BE2C (cell line): ENCODE results near the gene SOX9.
"Not testable (repeated sequence)": the region's sequence is repeated elsewhere in the genome, so short reads cannot be mapped to it uniquely, and the experiment has no call there.

ENCODE experiments used
- DNase-seq: peaks from one replicate; pipeline ENCODE4 v3.0.0-alpha.2; 2020
- H3K27me3 ChIP-seq: fragments of 250-450 bp; sonication (Bioruptor Pico); 2 replicates; pipeline ENCODE4 v1.5.1; 2020; ENCODE audit warnings: mild to moderate bottlenecking
- H3K36me3 ChIP-seq: fragments of 250-450 bp; sonication (Bioruptor Pico); 2 replicates; pipeline ENCODE4 v1.5.1; 2020; ENCODE audit warnings: mild to moderate bottlenecking
- H3K4me1 ChIP-seq: fragments of 250-450 bp; sonication (Bioruptor Pico); 2 replicates; pipeline ENCODE4 v1.5.1; 2020
- H3K4me3 ChIP-seq: 2 replicates; pipeline ENCODE4 v1.5.1; 2011; ENCODE audit warnings: low read depth, low read length
- H3K9me3 ChIP-seq: fragments of 250-450 bp; sonication (Bioruptor Pico); 2 replicates; pipeline ENCODE4 v1.5.1; 2020
- TF ChIP-seq, protein P1 (sequence below): IDR thresholded peaks from 2 replicates; pipeline ENCODE4 v1.5.1; 2012; ENCODE audit warnings: mild to moderate bottlenecking, low read depth, low read length

The SOX9 gene

DNA sequence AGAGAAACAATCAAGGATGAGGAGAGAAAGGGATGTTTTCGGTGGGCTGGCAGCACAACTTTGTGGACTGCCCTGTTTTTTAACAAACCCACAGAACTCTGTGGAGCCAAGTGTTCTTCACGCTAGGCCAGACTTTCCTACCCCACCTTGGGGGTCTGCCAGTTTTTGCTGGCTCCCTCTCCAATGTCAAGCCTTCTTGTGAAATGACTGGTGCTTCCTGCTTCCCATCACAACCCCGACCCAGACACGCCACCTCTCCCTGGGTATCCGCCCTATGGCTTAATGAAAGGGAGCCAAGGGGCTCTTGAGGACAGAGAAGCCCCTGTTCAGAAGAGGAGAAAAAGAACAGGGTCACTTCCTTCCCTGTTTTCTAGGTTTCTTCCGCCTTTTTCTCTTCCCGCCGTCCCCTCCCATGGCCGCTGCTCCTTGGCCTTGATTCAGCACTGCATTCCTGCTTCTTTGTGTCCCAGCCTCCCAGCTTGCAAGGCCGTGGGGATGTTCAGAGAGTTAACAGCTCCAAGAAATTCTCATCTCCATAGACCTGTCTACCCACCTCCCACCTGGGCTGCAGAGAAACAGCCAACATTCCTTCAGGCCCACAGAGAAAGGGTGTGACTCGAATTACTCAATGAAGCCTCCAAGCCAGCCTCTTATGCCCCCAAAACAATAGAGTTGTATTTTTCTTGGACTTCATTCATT is 16.5 kb upstream of the SOX9 start:
- no peaks in the 10 kb centered on the region for H3K4me1 ChIP-seq
- no peaks in the 10 kb centered on the region for H3K27me3 ChIP-seq
- TF ChIP-seq, protein P1, sequence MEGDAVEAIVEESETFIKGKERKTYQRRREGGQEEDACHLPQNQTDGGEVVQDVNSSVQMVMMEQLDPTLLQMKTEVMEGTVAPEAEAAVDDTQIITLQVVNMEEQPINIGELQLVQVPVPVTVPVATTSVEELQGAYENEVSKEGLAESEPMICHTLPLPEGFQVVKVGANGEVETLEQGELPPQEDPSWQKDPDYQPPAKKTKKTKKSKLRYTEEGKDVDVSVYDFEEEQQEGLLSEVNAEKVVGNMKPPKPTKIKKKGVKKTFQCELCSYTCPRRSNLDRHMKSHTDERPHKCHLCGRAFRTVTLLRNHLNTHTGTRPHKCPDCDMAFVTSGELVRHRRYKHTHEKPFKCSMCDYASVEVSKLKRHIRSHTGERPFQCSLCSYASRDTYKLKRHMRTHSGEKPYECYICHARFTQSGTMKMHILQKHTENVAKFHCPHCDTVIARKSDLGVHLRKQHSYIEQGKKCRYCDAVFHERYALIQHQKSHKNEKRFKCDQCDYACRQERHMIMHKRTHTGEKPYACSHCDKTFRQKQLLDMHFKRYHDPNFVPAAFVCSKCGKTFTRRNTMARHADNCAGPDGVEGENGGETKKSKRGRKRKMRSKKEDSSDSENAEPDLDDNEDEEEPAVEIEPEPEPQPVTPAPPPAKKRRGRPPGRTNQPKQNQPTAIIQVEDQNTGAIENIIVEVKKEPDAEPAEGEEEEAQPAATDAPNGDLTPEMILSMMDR = no peak
- no peaks in the 10 kb centered on the region for H3K36me3 ChIP-seq
- no peak for DNase-seq
- H3K9me3 ChIP-seq = no peaks in the 10 kb centered on the region
- H3K4me3 ChIP-seq = no peak overlapping the region

DNA sequence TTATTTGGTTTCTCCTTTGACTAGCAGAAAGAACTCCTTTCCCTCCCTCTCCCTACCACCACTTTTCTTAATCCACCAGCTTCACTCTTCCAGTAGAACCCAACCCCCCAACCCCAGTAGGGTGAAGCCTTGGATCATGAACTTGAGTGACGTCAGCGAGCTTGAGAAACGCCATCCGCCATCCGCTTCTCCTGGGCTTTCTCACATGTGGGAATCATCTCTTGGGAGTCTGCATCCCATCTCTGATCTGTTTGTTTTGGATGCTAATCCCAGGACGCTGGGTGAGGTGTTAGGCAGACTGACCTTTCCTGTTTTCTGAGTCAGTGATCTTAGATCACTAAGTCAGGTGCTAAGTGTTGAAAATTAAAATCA is 16.0 kb upstream of the SOX9 start:
- no peaks in the 10 kb centered on the region for H3K4me1 ChIP-seq
- no peak for DNase-seq
- no peak overlapping the region for H3K4me3 ChIP-seq
- H3K36me3 ChIP-seq = no peaks in the 10 kb centered on the region
- TF ChIP-seq, protein P1 = no peak
- H3K9me3 ChIP-seq = no peaks in the 10 kb centered on the region
- H3K27me3 ChIP-seq = no peaks in the 10 kb centered on the region

DNA sequence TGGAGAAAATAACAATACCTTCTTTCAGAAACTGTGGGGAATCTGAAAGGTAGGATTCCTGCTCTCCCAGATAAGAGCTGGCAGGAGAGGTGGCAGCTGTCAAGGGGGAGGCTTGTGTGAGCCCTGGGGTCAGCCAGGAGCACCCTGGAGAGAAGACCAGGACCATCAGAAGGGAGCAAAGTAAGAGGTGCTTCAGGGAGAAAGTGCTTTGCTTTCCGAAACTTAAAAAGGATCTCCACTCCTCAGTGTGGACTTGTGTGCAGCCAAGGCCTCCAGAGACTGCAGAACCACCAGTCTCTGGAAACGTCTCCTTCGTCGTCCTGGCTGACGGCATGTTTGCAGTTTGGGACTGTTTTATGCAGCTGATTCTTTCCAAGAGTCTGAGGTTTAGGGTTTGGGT is 13.7 kb upstream of the SOX9 start:
- Histone ChIP-seq H3K4me1 (no peaks in the 10 kb centered on the region; the same call in 1 of the 2 replicates), H3K36me3 (no peaks in the 10 kb centered on the region), H3K27me3 (no peaks in the 10 kb centered on the region), H3K9me3 (no peaks in the 10 kb centered on the region), H3K4me3 (no peak overlapping the region)
- DNase-seq = no peak
- TF ChIP-seq, protein P1 = no peak

DNA sequence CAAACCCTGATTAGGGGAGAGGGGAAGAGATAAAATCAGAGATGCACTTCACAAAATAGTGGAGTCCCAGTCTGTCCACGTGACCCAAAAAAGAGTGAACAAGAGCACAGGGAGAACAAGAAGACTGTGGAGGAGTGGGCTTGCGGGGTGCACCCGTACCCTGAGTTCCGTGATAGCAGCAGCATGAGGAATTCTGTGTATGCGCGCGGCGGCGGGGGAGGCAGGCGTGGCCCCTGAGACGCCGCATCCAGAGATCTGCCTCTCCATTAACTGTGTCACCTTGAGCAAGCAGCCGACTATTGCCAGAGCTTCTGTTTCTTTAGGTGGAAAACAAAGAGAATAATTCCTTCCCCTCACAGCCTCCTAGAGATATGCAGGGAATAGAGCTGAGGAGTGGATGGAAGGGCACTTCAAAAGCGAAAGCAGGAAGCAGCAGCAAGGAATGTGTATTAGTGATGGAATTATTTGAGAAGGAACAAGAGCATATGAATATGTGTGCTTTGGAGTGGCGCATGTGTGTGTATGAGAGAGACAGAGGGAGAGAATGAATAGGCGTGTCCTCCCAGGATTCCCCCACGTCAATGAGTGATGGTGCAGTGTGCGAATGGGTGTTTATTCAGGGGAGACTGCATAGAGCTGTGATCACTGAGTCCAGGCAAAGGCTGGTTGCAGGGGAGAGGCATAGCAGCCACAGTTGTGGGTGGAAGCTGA is 10.4 kb upstream of the SOX9 start:
- H3K27me3 ChIP-seq = no peaks in the 10 kb centered on the region
- no peaks in the 10 kb centered on the region for H3K36me3 ChIP-seq
- H3K9me3 ChIP-seq = no peaks in the 10 kb centered on the region
- H3K4me3 ChIP-seq = no peak overlapping the region
- DNase-seq = no peak
- H3K4me1 ChIP-seq = peaks cover 3% of the 10 kb centered on the region; the same call in 1 of the 2 replicates
- TF ChIP-seq, protein P1 = no peak

GRCh38 chr17:72110942-72111318 is 9.9 kb upstream of the SOX9 start:
- Histone ChIP-seq H3K9me3 (no peaks in the 10 kb centered on the region), H3K36me3 (no peaks in the 10 kb centered on the region), H3K4me1 (peaks cover 3% of the 10 kb centered on the region; the same call in 1 of the 2 replicates), H3K4me3 (peak overlapping the region; percentile 37), H3K27me3 (no peaks in the 10 kb centered on the region)
- TF ChIP-seq, protein P1 = no peak
- no peak for DNase-seq

DNA sequence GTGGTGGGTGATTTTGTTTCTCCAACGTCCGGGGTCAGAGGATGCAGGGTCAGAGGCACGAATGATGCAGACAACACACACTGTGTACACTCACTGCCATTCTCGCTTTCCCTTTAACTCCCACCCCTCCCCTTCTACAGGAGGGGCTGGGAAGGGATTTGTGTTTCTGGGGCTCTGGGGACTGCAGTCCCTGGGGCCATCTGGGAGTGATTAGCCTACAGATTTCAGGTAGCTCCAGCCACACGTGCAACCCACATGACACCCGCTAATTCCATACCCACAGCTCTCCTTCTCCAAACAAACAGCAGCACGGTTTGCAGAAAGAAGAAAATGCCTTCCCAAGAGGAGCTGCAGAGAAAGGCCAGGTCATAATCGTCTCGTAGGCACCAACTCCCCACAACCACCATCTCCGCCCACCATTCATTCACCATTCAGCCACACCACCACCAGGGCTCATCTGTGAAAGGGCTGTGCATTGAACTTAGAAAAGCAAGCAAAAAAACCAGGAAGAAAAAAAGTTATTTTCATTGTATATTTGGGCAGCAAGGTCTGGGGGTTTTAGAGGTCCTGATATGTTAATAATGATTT is 9.4 kb upstream of the SOX9 start:
- no peaks in the 10 kb centered on the region for H3K27me3 ChIP-seq
- peak overlapping the region; percentile 37 for H3K4me3 ChIP-seq
- no peaks in the 10 kb centered on the region for H3K36me3 ChIP-seq
- H3K4me1 ChIP-seq = peaks cover 3% of the 10 kb centered on the region; the same call in 1 of the 2 replicates
- no peaks in the 10 kb centered on the region for H3K9me3 ChIP-seq
- TF ChIP-seq, protein P1 = 0 out of 2 replicates have a peak, but pooled peaks have one; percentile 11
- peak; percentile 50 for DNase-seq

DNA sequence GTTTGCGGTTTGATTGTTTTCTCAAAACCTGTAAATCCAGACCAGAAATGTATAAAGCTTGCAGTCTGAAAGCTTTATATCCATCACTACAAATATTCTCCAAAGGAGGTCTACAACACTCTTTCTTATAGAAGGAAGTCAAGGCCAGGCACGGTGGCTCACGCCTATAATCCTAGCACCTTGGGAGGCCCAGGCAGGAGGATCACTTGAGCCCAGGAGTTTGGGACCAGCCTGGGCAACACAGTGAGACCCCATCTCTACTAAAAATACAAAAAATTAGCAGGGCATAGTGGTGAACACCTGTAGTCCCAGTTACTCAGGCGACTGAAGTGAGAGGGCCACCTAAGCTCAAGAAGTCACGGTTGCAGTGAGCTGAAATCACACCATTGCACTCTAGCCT is 8.9 kb upstream of the SOX9 start:
- not testable (repeated sequence) for DNase-seq, H3K9me3 ChIP-seq, H3K27me3 ChIP-seq, H3K36me3 ChIP-seq, H3K4me1 ChIP-seq, H3K4me3 ChIP-seq
